ENCODE results near the gene C11orf86.

DNA sequence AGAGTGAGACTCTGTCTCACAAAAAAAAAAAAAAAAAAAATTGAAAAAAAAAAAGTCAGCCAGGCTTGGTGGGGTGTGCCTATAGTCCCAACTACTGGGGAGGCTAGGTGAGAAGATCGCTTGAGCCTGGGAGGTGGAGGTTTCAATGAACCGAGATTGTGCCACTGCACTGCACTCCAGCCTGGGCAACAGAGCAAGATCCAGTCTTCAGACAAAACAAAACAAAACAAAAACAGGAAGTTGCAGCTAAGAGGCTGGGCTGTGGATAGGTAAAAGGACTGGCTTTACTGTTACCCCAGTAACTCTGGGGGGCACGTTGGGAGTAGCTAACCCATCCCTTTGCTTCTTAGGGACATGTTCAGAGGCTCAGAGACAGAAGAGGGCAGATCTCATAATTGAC is 10.6 kb upstream of the C11orf86 start:
- TF ChIP-seq CTCF (IDR thresholded peaks at IDR 0.05; ENCODE audit: low read depth, low read length) (no peak), EZH2phosphoT487 (IDR thresholded peaks at IDR 0.05; ENCODE audit: low read depth) (no peak)

All from OCI-LY3 (cell line).